Kidney epithelial cell (primary cell): ENCODE results near the gene NCOA5. TPM values are rescaled to one million over a fixed set of nuclear protein-coding genes. Genes with fewer than 3 reads are reported as not detected.

ENCODE experiments used
- DNase-seq: peaks from one replicate; pipeline ENCODE4 v3.0.0-alpha.2; 2010; ENCODE audit warnings: low read depth
- H3K27me3 ChIP-seq: 2 replicates; pipeline ENCODE4 v1.6.0; 2011; ENCODE audit warnings: low read length; ENCODE audit not compliant: control insufficient read depth, insufficient read depth
- H3K36me3 ChIP-seq: 2 replicates; pipeline ENCODE4 v1.5.1; 2011; ENCODE audit warnings: low read length; ENCODE audit not compliant: control insufficient read depth, insufficient read depth
- H3K4me3 ChIP-seq: 2 replicates; pipeline ENCODE4 v1.5.1; 2011; ENCODE audit warnings: low read depth, mild to moderate bottlenecking, control low read depth, low read length
- CTCF ChIP-seq: IDR thresholded peaks from 2 replicates; pipeline ENCODE4 v1.5.1; 2011; ENCODE audit warnings: mild to moderate bottlenecking, moderate library complexity, low read length, control low read depth, inconsistent platforms; ENCODE audit not compliant: insufficient read depth, poor library complexity, severe bottlenecking
- total RNA-seq: library from RNA; depleted of rRNA; stranded (reverse); fragments of >200 nt; gene quantifications from 2 replicates; pipeline ENCODE4 v1.2.3, GENCODE V29; 2015

The NCOA5 gene
- total RNA-seq, 1 donor from 2014 or later = 31.4 TPM

GRCh38 chr20:46014517-46015396 lies 75.0 kb downstream of the NCOA5 start:
- DNase-seq = no peak
- H3K36me3 ChIP-seq = no peaks in the 10 kb centered on the region
- no peak for TF ChIP-seq CTCF
- peaks cover 53% of the 10 kb centered on the region for H3K27me3 ChIP-seq
- no peak overlapping the region for H3K4me3 ChIP-seq

GRCh38 chr20:46013829-46014516 lies 75.8 kb downstream of the NCOA5 start:
- DNase-seq = no peak
- Histone ChIP-seq H3K36me3 (no peaks in the 10 kb centered on the region), H3K4me3 (no peak overlapping the region), H3K27me3 (peaks cover 57% of the 10 kb centered on the region)
- TF ChIP-seq CTCF = peak; percentile 70

DNA sequence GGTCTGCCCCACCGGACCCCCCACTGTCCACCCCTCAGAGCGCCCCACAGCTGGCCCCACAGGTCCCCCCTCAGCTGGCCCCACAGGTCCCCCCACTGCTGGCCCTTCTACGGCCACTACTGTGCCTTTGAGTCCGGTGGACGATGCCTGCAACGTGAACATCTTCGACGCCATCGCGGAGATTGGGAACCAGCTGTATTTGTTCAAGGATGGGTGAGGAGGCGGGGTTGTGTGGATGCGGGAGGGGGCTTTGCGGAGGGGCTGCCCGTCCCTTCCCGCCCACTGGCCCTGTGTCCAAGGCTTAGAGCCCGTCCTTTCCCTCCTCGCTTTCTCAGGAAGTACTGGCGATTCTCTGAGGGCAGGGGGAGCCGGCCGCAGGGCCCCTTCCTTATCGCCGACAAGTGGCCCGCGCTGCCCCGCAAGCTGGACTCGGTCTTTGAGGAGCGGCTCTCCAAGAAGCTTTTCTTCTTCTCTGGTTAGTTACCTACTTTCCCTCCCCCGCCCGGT lies 76.4 kb downstream of the NCOA5 start:
- Histone ChIP-seq H3K4me3 (no peak overlapping the region), H3K36me3 (no peaks in the 10 kb centered on the region), H3K27me3 (peaks cover 60% of the 10 kb centered on the region)
- no peak for TF ChIP-seq CTCF
- no peak for DNase-seq

DNA sequence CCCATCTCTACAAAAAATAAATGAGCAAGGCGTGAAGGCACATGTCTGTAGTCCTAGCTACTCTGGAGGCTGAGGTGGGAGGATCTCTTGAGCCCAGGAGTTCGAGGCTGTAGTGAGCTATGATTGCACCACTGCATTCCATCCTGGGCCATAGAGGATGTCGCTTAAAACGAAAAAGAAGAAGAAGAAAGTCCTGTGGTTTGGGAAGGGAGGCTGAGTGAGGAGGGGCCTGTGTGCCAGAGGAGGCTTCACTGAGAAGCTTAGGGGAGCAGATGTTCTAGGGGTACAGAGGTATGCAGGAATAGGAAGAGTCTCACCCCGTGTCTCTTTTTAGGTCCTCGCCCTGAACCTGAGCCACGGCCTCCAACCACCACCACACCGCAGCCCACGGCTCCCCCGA lies 76.8 kb downstream of the NCOA5 start:
- Histone ChIP-seq H3K36me3 (no peaks in the 10 kb centered on the region), H3K27me3 (peaks cover 57% of the 10 kb centered on the region), H3K4me3 (no peak overlapping the region)
- TF ChIP-seq CTCF = no peak
- DNase-seq = no peak

GRCh38 chr20:46011631-46012482 lies 77.9 kb downstream of the NCOA5 start:
- H3K4me3 ChIP-seq = no peak overlapping the region
- no peak for DNase-seq
- H3K36me3 ChIP-seq = no peaks in the 10 kb centered on the region
- peak; percentile 38 for TF ChIP-seq CTCF
- H3K27me3 ChIP-seq = peaks cover 54% of the 10 kb centered on the region

Other genes with a start within 250 kb of the NCOA5 start
- gene ACOT8, start 232.6 kb downstream of the NCOA5 start, total RNA-seq = 35.3 and 38.7 TPM in 2 replicates
- gene ZSWIM3, start 232.3 kb downstream of the NCOA5 start, total RNA-seq = 3.8 and 4.7 TPM in 2 replicates
- 12.7 and 16.2 TPM in 2 replicates for gene ZSWIM1, start 208.7 kb downstream of the NCOA5 start, total RNA-seq
- gene SPATA25, start 202.3 kb downstream of the NCOA5 start, total RNA-seq = 0.21 and 0.25 TPM in 2 replicates
- 7.9 and 9.0 TPM in 2 replicates for gene NEURL2, start 198.8 kb downstream of the NCOA5 start, total RNA-seq
- gene CTSA, start 198.6 kb downstream of the NCOA5 start, total RNA-seq = 136 and 192 TPM in 2 replicates
- gene PLTP, start 177.8 kb downstream of the NCOA5 start, total RNA-seq = 55.8 and 71.1 TPM in 2 replicates
- gene PCIF1, start 155.3 kb downstream of the NCOA5 start, total RNA-seq = 22.4 and 29.2 TPM in 2 replicates
- 20.3 and 26.7 TPM in 2 replicates for gene ZNF335, start 117.8 kb downstream of the NCOA5 start, total RNA-seq
- gene MMP9, start 81.1 kb downstream of the NCOA5 start, total RNA-seq = 33.8 and 39.5 TPM in 2 replicates
- gene SLC12A5, start 60.7 kb downstream of the NCOA5 start, total RNA-seq = 1.3 TPM in 1 of 2 replicates, not detected in the other
- gene CD40, start 28.4 kb upstream of the NCOA5 start, total RNA-seq = 57.6 and 58.3 TPM in 2 replicates
- gene CDH22, start 218.5 kb upstream of the NCOA5 start, total RNA-seq = not detected in 2 replicates